GM18519 (cell line): ENCODE data around the gene MPP4.
"Not testable (repeated sequence)": the region's sequence is repeated elsewhere in the genome, so short reads cannot be mapped to it uniquely, and the experiment has no call there.

ENCODE experiments used
- ATAC-seq: cut with Tn5 transposase; IDR thresholded peaks from one replicate; pipeline ENCODE4 v1.9.1; 2021; ENCODE audit warnings: mild to moderate bottlenecking, moderate library complexity; ENCODE audit not compliant: unreplicated experiment, low FRiP score

The MPP4 gene

GRCh38 chr2:201674298-201674697 lies 24.1 kb downstream of the MPP4 start:
- ATAC-seq, result no peak

DNA sequence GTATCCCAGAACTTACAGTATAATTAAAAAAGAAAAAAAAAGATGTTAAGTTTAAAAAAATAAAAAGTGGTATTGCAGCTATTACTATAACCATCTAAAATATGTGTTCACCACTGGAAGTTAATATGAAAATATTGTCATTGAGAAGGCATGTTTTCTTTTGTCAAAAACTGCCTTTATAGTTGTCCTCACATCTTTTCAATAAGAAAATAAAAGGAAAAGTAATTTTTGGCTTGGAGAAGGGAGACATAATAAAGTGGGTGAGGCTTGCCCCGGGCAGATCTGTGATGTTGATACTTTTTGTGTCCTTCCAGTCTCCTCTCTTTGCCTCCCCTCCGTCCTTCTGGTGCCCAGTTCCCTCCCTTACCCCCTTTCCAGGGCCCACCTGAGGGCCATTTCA lies 24.9 kb downstream of the MPP4 start:
- ATAC-seq, result no peak

- ATAC-seq, result not testable (repeated sequence)
These were observed 27.2 kb downstream of the MPP4 start for GRCh38 chr2:201671205-201671604.

GRCh38 chr2:201669865-201670264 lies 28.6 kb downstream of the MPP4 start:
- ATAC-seq, result no peak

DNA sequence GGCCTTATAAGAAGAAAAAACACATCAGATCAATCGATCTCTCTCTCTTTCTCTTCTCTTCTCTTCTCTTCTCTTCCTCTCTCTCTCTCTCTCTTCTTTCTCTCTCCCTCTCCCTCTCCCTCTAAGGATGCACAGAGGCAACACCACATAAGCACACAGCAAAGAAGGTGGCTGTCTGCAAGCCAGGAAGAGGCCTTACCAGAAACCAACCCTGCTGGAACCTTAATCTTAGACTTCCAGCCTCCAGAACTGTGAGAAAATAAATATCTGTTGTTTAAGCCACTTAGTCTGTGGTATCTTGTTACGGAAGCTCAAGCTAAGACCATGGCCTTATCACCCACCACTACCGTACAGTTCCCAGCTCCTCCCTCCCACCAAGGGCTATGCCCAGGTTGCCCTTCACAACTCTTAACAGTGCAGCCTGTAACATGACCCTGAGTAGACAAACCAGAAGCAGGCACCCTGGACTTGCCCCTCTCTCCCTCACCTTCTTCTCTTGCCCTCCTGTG lies 30.0 kb downstream of the MPP4 start:
- no peak for ATAC-seq

DNA sequence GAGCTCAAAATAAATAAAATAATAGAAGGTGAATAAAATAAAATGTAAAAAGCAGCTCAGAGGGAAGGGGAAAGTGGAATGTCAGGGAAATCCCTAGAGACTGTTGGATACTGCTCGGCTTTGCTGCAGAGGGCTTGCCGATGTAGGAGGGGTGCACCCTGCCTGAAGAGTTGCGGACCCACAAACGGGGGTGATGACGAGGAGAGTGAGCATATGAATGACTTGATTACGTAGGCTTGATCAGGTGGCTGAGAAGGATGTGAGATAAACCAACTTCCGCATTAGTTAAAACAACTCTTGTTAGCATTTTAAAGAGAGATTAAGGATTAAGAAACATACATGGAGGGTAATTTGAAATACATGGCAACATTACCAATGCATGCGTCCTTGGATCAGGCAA lies 34.1 kb downstream of the MPP4 start:
- no peak for ATAC-seq

- ATAC-seq, result no peak
These were observed 37.1 kb downstream of the MPP4 start for GRCh38 chr2:201661366-201661765.

DNA sequence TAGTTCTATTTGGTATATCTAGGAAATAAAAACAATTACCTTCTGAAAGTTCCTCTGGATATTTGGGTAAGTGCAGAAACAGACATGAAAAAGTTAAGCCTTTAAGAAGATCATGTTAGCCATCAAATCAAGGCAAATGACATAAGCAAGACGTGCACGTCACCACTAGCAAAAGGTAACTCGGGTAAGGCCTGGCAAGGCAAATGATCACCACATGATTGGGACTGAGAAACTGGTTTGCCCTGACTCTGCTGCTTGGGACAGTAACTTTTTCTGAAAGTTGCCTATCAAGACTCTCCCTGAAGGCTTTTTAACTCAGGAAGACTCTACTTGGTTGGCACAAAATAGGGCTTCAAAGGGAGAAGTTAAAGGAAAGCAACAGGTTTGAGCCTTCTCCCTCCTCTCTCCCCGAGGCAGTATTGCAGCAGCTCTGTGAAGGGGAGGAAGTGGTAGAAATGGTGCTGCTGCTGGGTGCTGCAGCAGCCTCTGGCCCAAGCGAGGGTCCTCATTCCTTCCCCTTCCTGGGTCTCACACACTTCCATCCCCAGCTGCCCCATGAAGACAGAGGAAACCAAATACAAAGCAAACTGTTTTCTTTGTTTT lies 38.0 kb downstream of the MPP4 start:
- ATAC-seq, result no peak

DNA sequence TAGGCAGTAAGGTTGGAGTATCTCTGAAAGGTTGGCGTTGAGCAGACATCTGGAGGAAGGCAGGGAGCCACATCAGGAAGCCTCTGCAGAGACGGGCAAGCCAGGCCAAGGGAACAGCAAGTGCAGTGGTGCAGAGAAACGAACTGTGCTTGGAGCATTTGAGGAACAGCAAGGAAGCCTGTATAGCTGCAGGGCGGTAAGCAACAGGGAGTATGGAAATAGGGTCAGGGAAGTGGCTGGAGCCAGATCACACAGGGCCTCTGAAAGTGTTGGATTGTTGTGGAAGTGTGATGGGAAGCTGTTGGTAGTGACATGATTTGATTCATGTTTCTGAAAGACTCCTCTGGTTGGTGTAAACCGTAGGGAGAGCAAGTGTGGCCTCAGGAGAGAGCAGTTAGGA lies 41.7 kb downstream of the MPP4 start:
- ATAC-seq, result no peak

GRCh38 chr2:201656102-201656501 lies 42.3 kb downstream of the MPP4 start:
- no peak for ATAC-seq

DNA sequence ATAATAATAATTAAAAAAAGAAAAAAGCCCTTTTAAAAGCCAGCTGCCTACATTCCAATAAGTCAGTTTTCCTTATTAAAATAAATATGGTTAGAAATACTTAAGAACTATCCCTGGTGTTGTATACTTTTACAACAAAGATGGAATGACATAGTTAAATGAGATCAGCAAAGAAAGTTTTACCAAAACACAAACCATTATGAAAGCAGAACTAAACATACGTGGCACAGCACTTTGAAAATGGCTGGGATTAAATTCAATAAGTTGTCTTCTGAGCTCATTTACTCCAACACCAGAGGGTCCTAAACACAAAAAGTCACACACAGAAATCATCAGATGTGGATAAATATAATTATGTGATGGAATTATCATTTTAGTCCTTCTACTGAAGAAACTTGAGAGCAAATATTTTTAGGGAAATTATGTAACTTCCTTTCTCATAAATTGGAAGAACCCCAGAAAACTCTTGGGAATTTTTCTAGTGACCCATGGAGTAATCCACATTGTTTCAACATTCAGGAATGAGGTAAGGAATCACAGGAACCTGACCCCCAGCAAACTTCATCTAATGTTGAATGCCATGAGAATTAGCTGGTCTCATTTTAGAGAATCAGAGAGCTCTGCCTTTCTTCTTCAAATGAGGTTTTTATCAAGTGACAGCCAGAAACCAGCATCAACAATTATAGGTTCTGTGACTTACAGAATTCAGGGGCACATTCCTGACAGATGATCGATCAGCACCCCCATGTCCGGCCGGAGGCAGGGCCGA lies 43.6 kb downstream of the MPP4 start:
- no peak for ATAC-seq

DNA sequence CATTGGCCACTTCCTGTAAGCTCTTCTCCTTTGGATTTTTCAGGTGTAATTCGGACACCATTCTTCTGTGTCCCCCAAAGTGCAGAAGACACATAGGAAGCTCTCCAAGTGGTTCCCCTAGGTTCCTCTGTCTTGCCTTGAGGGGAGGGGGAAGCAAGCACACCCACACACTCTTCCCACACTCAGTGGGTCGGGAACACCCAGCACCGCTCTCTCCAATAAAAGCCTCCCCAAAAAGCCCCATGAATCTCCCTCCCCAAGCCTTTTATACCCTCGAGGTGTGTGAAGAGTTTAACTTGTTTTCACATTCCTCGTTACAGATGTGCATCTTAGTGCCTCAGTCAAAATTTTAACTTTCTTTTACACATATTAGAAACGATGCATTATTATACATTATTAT lies 45.2 kb downstream of the MPP4 start:
- no peak for ATAC-seq

- ATAC-seq, result no peak
These were observed 49.0 kb downstream of the MPP4 start for GRCh38 chr2:201649442-201649841.

- ATAC-seq, result no peak
These were observed 51.0 kb downstream of the MPP4 start for GRCh38 chr2:201647431-201647830.

DNA sequence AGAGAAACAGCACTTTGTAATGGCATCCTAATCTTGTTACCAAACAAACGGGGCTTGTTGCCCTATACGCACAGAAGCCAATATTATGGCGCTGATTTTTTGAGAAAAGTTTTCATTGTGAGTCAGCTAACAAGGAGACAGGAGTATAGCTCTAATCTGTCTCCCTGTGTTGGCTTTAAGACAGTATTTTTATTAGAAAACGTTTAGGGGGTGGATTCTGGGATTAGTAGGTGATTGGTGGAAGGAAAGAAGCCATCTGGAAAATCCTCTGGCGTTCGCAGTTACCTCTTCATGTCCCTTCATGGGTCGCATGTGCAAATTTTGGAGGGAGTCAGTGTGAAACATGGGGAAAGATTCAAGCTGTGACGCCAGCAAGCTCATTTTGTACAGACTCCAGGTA lies 54.4 kb downstream of the MPP4 start:
- ATAC-seq, result no peak

- ATAC-seq, result no peak
These were observed 55.1 kb downstream of the MPP4 start, which contains the start of gene TMEM237 for GRCh38 chr2:201643216-201643890. Gene TMEM237 (minus strand): TSS chr2:201643503. CDS start chr2:201643400, 103 bp downstream.

DNA sequence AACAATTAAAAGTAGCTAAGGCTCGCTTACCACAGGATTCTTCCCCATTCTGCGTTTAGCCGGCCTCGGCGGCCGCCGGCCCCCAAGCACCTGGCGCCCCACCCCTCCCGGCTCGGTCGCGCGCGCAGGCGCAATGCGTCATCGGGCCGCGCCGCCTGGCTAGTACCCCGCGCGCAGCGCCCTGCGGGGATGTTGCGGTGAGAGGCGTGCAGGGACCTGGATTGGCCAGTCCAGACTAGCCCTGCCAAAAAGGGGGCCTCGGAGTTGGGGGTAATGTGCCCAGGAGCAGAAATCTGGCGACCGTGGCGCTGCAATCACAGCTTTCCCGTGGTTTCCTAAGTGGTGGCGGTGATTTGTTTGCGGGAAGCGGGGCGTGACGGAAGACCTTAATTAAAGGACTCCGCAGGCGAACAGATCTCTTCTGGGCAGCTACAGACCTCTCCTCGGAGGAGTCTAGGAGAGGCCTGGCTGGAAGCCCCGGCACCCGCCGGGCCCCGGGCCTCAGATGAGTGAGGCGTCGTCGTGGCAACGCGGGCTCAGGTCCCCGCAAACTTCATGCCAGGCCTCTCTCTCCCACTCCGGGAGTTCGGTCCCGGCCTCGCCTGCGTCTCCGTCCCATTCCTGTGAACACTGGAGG lies 55.7 kb downstream of the MPP4 start:
- ATAC-seq, result peak; percentile 58

GRCh38 chr2:201642086-201642578 lies 56.3 kb downstream of the MPP4 start:
- peak; percentile 24 for ATAC-seq

GRCh38 chr2:201639205-201639604 lies 59.2 kb downstream of the MPP4 start:
- no peak for ATAC-seq

GRCh38 chr2:201638326-201638725 lies 60.1 kb downstream of the MPP4 start:
- ATAC-seq, result no peak
